ENCODE measurements around the gene PIK3C2G.

The PIK3C2G gene

DNA sequence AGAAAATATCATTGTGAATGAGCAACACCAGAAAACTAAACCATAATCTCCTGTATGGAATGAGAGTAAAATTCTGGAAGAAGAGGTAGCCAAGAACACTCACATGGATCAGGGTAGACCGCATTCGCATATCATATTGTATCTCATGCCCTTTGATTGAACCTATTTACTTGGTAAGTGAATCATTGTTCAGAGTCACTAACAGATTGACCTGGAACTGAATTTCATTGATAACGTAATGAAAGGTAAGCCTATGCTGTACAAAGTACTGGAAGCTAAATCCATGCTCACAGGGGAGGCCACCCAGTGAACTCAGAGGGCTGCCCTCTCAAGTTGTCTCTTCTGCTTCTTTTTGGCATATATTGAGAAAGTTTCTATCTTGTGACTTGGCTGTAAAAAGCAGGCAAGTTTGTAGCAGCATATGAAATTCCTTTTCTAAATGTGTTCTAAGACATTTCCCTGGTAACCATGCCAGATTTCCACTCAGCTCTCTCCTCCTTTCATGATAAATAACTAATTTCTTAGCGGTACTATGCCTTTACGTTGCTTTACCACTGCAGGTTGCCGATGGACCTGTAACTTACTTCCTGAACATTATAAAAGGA lies 385.1 kb downstream of the PIK3C2G start:
- DNase-seq (ENCODE audit: low read depth), result no peak
- no peak overlapping the region for H3K4me3 ChIP-seq (ENCODE audit: low read depth, low read length)
- TF ChIP-seq, protein P1, sequence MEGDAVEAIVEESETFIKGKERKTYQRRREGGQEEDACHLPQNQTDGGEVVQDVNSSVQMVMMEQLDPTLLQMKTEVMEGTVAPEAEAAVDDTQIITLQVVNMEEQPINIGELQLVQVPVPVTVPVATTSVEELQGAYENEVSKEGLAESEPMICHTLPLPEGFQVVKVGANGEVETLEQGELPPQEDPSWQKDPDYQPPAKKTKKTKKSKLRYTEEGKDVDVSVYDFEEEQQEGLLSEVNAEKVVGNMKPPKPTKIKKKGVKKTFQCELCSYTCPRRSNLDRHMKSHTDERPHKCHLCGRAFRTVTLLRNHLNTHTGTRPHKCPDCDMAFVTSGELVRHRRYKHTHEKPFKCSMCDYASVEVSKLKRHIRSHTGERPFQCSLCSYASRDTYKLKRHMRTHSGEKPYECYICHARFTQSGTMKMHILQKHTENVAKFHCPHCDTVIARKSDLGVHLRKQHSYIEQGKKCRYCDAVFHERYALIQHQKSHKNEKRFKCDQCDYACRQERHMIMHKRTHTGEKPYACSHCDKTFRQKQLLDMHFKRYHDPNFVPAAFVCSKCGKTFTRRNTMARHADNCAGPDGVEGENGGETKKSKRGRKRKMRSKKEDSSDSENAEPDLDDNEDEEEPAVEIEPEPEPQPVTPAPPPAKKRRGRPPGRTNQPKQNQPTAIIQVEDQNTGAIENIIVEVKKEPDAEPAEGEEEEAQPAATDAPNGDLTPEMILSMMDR (conservative IDR thresholded peaks at IDR 0.05; ENCODE audit: low read depth, low read length), result no peak

DNA sequence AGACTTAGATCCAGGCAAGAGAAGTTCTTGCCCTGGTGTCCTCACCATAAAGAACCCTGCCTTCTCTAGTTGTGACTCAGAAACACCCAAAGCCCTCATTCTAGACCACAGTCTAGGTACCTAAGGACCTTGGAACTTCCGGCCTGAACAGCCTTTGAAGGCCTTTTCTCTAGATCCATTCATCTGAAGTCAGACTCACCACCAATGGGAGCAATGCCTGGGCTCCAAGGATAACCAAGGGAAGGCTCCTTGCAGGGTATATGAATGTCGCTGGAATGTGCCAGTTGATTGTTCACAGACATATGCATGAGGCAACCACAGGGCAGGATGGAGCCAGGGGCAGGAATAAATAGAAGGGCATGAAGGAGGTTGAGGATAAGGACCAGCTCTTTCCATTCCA lies 390.2 kb downstream of the PIK3C2G start:
- H3K4me3 ChIP-seq (ENCODE audit: low read depth, low read length), result no peak overlapping the region
- TF ChIP-seq, protein P1 (conservative IDR thresholded peaks at IDR 0.05; ENCODE audit: low read depth, low read length), result no peak
- no peak for DNase-seq (ENCODE audit: low read depth)

DNA sequence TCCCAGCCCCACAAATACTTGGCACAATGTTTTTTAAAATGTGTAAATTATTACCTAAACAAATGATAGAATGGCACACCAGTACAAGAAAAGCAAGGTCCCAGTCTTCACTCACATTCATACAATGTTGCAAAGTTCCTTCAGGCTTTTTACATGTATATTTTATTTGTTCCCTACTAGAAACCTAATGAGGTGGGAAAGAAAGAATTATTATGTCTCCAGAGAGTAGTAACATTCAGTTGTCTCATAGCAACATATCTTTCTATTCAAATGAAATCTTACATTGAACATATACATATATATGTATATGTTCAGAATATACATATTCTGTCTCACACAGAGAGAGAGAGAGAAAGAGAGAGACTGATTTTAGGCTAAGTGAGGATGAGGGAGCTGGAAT lies 391.3 kb downstream of the PIK3C2G start:
- TF ChIP-seq, protein P1 (conservative IDR thresholded peaks at IDR 0.05; ENCODE audit: low read depth, low read length), result no peak
- no peak overlapping the region for H3K4me3 ChIP-seq (ENCODE audit: low read depth, low read length)
- no peak for DNase-seq (ENCODE audit: low read depth)

DNA sequence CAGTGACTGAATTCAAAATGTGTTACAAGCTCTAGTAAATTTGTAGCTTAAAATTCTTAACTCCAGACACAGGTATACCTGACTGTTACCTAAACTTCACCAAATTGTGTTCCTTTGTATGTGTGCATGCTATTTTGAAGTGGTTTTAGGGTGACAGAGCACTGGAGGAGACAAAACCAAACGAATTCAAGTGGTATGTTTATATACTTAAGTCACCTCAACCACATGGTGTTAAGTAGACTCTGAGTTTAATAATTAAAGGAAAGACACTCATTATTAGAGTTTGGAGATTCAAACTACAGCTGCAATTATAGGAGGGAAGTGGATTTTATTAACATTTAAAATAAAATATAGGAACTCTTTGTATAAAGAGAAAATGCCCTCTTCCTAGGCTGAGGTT lies 392.1 kb downstream of the PIK3C2G start:
- TF ChIP-seq, protein P1 (conservative IDR thresholded peaks at IDR 0.05; ENCODE audit: low read depth, low read length), result no peak
- H3K4me3 ChIP-seq (ENCODE audit: low read depth, low read length), result no peak overlapping the region
- DNase-seq (ENCODE audit: low read depth), result no peak

DNA sequence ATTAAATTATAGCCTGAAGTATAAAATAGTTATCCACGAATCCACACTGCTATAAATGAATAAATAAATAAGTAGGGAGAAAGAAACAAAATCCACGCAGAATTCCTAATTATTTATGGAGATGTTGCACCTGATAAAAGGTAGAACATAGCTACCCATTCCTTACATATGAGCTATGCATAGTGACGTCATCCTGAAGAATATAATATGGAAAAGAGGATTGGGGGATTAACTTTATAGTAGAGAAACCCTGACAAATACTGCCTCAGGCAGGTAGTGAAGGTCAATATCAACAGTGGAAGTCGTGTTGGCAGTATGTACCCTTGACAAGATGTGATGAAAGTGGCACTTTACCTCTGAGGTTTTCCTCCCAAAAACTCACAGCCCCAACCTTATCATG lies 394.0 kb downstream of the PIK3C2G start:
- DNase-seq (ENCODE audit: low read depth), result no peak
- TF ChIP-seq, protein P1 (conservative IDR thresholded peaks at IDR 0.05; ENCODE audit: low read depth, low read length), result no peak
- no peak overlapping the region for H3K4me3 ChIP-seq (ENCODE audit: low read depth, low read length)

DNA sequence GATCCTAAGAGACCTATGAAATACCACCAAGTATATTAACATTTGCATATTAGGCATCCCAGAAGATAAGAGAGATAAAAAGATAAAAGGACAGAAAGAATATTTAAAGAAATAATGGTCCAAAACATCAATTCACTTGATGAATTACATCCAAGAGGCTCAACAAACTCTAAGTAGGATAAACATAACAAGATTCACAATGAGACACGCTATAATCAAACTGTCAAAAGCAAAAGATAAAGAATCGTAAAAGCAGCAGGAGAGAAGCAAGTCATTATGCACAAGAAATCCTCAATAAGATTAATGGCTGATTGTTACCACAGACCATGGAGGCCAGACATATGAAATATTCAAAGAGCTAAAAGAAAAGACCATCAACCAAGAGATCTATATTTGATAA lies 396.9 kb downstream of the PIK3C2G start:
- no peak for DNase-seq (ENCODE audit: low read depth)
- no peak overlapping the region for H3K4me3 ChIP-seq (ENCODE audit: low read depth, low read length)
- TF ChIP-seq, protein P1 (conservative IDR thresholded peaks at IDR 0.05; ENCODE audit: low read depth, low read length), result no peak

DNA sequence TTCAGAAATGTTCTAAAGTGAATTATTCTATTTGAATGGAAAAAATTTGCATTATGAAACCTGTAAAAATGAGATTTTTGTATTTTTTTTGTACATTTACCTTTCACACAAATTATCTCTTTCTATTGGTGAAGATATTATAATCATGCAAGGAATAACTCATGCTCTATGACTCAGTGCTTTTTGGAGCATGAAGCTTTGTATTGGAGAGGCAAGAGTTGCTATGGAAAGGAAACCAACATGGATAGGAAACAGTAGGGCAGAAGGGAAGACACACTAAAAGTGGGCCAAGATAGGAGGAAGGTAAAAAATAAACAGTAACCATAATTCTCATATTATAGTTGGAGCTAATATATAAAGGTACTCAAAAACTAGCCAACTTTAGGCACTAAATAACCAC lies 397.5 kb downstream of the PIK3C2G start:
- H3K4me3 ChIP-seq (ENCODE audit: low read depth, low read length), result no peak overlapping the region
- peak; percentile 13 for DNase-seq (ENCODE audit: low read depth)
- TF ChIP-seq, protein P1 (conservative IDR thresholded peaks at IDR 0.05; ENCODE audit: low read depth, low read length), result no peak

Data from choroid plexus epithelial cell (primary cell).